Activated CD4-positive, alpha-beta T cell treated with anti-CD3 and anti-CD28 coated beads, Interleukin-2, amount 50 U/mL, for 4 hours (primary cell): Measurements from ENCODE around the gene ESRRA.

Source experiments
- DNase-seq, 2 experiments: peaks; one replicate each; pipeline ENCODE4 v3.0.0-alpha.2; 2020

Gene ESRRA

DNA sequence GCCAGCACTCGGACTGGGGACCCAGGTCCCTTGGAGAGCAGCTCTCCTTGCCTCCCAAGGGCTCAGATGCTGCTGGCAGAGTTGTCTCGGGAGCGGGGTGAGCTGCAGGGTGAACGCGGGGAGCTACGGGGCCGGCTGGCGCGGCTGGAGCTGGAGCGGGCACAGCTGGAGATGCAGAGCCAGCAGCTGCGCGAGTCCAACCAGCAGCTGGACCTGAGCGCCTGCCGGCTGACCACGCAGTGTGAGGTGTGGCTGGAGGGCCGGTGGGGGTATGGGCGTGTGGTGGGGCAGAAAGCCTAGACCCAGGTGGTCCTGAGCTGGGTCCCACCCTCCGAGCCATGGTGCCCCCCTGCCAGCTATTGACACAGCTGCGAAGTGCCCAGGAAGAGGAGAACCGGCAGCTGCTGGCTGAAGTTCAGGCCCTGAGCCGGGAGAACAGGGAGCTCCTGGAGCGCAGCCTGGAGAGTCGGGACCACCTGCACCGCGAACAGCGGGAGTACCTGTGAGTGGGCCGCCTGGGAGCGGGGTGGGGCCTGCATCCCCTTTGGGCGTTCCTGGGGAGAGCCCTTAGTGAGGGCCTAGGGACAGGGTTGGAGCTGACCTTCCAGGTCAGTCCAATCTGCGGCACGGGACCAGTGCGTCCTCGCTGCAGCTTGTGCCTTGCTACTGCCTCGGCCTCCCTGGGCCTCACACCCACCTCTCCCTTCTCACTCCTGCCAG lies 47.8 kb downstream of the ESRRA start:
- DNase-seq = no peak

DNA sequence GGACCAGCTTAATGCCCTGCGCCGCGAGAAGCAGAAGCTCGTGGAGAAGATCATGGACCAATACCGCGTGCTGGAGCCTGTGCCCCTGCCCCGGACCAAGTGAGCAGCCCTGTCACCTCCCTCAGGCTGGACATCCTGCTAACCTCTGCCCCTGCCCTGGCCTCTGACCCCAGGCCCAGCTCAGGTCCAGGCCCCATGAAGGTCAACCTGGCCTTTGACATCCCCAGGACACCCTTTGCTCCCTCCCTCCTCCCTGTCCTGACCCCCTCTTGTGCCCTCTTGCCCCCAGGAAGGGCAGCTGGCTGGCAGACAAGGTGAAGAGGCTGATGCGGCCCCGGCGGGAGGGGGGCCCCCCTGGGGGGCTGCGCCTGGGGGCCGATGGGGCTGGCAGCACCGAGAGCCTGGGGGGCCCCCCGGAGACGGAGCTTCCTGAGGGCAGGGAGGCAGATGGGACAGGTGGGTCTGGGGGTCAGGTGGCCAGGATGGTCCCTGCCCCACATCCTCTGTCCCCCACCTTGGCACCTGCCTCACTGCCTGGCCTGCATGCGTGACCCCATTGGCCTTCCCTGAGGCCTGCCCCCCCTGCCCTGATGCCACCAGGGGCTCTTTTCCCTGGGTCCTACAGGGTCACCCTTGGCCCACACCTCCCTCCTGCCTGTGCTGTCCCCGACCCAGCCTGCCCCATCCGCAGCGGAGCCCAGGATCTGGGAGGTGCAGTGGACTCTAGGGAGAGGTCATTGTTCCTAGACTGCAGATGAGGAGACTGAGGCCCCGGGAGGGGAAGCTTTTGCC lies 48.6 kb downstream of the ESRRA start:
- DNase-seq = no peak

DNA sequence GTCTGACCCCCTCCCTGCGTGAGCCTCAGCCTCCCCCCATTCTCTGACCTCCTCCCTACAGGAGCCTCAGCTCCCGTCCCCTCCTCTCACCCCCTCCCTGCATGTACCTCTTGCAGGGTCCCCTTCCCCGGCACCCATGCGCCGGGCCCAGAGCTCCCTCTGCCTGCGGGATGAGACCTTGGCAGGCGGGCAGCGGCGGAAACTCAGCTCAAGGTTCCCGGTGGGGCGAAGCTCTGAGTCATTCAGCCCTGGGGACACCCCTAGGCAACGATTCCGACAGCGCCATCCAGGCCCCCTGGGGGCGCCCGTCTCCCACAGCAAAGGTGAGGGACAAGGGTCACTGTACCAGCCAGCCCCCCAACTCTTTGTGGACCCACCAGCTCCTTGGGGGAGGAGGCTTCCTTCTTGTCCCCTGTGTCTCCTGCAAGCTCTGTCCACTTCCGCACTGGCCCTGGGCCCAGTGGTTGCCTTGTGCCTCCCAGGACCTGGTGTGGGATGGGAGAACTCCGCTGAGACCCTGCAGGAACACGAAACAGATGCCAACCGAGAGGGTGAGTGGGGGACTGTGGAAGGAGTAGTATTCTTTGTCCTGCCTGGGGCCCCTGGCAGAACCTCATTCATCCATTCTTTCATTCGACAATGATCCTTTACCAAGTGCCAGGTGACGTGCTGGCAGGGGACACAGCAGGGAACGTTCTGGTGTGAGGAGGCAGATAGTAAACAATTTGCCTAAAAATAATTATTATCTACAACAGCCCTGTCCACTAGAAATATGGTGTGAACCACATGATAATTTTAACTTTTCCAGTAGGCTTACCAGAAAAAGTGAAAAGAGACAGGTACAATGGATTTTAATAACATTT lies 50.0 kb downstream of the ESRRA start:
- no peak for DNase-seq

DNA sequence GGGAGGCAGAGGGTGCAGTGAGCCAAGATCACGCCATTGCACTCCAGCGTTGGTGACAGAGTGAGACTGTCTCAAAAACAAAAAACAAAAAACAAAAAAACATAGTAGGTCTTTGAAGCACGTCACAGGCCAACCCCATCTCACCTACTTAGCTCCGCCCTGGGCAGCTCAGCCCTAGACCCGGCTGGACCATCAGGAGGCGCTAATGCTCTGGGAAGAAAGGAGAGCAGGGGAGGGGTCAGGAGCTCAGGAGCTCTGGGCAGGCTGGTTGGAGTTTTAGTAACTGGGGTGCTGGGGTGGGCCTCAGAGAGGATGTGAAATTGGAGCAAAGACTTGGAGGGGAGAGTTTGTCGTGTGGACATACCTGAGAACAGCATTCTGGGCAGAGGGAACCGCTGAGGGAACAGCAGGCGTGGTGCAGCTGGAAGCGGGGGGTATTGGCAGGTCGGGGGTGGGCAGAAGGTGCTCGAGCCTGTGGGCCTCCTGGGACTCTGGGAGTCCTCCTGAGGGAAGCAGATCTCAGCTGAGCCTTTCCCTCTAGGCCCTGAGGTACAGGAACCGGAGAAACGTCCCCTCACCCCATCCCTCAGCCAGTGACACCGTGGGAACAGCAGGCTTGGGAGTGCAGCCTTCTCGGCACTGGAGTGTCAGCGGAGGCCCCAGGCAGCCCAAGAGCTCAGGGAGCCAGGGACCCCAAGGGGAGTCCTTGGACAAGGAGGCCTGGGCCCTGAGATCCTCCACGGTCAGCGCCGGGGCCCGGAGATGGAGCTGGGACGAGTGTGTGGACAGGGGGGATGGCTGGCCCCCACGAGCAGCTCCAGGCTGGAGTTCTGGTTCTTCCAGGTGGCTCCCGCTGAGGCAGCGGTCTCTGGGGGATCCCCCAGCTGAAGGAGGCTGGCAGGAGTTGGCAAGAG lies 51.4 kb downstream of the ESRRA start:
- no peak for DNase-seq

DNA sequence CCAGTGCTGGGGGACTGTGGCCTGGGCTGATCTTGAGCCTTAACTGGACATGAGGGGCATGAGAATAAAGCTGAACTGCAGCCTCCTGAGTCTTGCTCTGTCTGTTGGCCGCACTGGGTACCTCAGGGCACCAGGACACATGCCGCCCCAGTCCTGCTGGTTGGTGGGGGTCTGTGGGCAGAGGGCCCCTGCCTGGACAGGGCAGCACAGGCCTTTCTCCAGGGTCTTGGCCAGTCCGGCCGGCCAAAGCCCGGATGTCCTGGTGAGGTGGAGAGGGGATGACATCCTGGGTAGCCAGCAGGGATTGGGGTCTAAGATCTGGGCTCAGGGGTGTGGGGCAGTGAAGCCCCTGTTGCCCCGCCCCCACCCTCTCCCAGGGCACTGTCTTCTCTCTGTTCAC lies 52.1 kb downstream of the ESRRA start:
- DNase-seq = no peak

DNA sequence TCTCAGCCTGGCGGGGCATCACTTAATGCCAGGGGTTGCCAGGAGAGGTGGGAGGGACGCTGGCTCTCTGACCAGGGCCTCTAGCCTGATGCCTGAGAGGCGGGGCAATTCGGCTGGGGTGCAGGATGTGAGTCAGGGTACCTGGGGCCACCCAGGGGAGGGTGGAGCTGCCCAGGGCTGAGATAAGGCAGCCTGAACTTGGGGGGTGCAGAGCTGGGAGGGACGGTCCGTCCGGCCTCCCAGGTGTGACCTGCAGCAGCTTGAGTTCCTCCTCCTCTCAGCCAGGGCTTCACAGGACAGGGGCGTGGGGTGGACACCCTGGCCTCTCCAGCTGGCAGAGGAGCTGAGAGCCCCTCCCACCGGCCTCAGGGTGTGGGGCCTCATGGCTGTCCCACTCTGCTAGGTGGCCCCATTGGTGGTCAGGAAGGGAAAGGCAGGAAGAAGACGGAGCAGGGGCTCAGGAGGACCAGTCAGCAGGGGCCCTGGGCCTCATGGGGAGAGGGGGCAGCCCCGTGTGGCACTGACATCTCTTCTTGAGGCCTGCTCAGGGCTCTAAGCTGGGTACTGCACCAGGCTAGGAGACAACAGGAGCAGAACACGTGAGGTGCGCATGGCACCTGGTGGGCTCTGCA lies 52.7 kb downstream of the ESRRA start:
- DNase-seq = no peak

- DNase-seq = no peak
These were observed 53.2 kb downstream of the ESRRA start for GRCh38 chr11:64358536-64358906.

DNA sequence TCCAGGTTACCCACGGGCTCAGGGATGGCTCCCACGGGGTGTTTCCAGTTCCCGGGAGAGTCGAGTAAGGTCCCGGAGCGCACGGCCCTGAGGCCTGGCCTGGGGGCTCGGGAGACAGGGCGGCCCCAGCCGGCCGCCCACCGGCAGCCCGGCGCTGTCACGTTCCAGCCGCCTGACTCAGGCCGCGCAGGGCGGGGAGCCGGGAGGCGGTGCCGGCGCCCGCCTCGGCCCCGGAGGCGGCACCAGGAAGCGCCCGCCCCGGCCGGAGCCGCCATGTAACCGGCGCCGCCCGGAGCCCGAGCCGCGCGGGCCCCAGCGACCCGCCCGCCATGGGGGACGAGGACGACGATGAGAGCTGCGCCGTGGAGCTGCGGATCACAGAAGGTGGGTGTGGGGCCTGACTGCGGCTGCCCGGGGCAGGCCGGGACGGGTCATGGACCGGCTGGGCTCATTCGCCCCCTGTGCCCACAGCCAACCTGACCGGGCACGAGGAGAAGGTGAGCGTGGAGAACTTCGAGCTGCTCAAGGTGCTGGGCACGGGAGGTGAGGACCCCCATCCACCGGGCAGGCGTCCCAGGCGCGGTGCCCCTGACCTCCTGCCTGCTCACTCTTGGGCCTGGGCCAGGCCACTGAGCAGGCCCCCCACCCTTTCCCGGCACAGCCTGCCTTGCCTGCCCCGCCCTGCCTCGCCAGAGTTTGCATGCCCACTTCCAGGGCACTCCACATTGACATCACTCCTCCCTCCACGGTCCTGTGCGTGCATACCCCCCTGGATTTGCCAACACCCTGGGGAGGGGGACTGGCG lies 53.8 kb downstream of the ESRRA start, which contains the start of gene RPS6KA4:
Gene RPS6KA4 (plus strand): TSS at position 256 of the 805 bp plus-strand sequence. CDS start 74 bp downstream, at position 330.
- DNase-seq = no peak

DNA sequence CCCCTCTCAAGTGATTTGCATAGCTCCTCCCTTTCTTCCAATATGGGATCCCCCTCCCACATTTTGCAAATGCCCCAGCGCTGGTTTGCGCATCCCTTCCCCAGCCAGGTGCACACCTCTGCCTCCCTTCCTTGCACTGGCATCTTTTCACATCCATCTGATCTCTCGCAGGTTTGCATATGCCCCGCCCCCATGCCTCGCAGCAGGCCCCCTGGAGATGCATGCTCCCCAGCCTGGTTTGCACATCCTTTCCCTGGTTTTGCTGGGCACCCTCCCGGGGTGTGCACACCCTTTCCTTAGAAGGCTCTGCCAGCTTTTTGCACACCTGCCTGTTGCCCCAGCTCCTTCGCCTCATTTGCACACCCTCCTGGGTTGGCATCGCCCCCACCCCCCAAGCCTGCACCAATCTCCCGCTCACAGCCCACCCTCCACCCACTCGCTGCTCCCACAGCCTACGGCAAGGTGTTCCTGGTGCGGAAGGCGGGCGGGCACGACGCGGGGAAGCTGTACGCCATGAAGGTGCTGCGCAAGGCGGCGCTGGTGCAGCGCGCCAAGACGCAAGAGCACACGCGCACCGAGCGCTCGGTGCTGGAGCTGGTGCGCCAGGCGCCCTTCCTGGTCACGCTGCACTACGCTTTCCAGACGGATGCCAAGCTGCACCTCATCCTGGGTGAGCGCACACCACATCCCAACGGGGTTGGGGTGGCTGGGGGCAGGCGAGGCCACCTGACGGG lies 54.6 kb downstream of the ESRRA start:
- DNase-seq = no peak

GRCh38 chr11:64360448-64360921 lies 55.2 kb downstream of the ESRRA start:
- no peak for DNase-seq

DNA sequence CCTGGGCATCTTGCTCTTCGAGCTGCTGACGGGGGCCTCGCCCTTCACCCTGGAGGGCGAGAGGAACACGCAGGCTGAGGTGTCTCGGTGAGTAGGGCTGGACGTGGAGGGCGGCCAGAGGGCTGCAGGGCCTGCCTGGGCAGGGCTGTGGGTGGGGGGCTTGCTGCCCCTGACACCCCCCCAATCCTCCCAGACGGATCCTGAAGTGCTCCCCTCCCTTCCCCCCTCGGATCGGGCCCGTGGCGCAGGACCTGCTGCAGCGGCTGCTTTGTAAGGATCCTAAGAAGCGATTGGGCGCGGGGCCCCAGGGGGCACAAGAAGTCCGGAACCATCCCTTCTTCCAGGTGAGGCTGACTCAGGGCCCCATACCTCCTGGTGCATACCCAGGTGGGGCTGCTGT lies 56.3 kb downstream of the ESRRA start:
- no peak for DNase-seq

DNA sequence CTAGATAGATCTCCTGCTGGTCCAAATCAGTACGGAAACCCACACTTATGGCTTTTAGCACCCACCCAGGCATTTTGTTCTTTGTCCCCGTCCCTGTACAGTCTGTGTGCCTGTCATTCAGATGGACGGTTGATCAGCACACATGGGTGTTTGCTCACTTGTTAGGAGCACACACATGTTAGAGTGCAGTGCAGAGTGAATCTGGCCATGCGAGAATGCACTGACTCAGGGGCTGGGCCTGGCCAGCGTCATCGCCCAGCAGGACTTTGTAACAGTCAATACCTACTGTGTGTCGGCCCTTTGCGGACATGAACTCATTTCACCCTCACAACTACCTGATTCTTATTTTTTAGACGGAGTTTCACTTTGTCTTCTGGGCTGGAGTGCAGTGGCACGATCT lies 57.0 kb downstream of the ESRRA start:
- DNase-seq = no peak

DNA sequence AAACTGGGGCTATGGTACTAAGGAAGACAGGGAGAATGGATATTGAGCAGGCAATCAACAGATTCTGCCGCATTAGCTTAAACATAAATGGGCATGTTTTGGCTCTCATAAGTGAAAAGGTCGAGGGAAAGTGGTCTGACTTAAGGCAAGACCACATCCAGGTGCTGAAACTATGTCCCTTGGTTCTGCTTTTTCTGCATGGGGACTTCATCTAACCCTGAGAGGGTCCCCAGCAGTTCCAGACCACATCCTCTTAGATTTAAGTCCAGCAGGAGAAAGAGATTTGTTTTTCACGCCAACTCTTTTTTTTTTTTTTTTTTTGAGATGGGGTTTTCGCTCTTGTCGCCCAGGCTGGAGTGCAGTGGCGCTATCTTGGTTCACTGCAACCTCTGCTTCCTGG lies 59.1 kb downstream of the ESRRA start:
- DNase-seq = no peak

DNA sequence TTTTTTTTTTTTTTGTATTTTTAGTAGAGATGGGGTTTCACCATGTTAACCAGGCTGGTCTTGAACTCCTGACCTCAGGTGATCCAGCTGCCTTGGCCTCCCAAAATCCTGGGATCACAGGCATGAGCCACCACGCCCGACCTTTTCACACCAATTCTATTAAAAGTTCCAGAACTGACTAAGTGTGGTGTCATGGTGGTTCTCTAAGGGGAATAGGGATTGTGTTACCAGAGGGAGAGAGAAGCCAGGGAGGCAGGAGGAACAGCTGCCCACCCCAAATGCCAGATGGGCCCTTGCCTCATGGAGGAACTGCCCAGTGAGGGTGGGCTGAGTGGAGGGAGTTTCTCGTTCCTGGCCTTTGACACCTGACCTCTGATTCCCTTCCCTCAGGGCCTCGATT lies 59.6 kb downstream of the ESRRA start:
- DNase-seq = no peak
